IMR-90 (cell line): ENCODE measurements around the gene KLC1. TPM values are rescaled to one million over a fixed set of nuclear protein-coding genes. Genes with fewer than 3 reads are reported as not detected.

Experiments
- ATAC-seq: fragments of 200-7000 bp; cut with Tn5 transposase; 2 replicates; pipeline ENCODE4 v1.9.1; 2020; ENCODE audit warnings: low read depth, mild to moderate bottlenecking, moderate library complexity
- BruUV-seq: library from RNA; stranded (reverse); fragments of 400-500 nt; replicated peaks from 2 replicates; lab custom pipeline; 2021; lab: Mats Ljungman, UMichigan
- CTCF ChIA-PET: fragments of 300-600 bp; formaldehyde crosslinking; extraction: SDS; loops from one replicate; lab custom pipeline; 2021; ENCODE audit warnings: antibody characterized with exemption; lab: Yijun Ruan, JAX
- POLR2A ChIA-PET: fragments of 300-600 bp; sonication (Branson Sonifier 250); formaldehyde crosslinking; loops from one replicate; lab custom pipeline; 2022; ENCODE audit warnings: antibody characterized with exemption; ENCODE audit not compliant: unreplicated experiment; lab: Charles Lee
- DNase-seq: peaks from one replicate; pipeline ENCODE4 v3.0.0; 2013
- H2AFZ ChIP-seq: replicated peaks from 2 replicates; pipeline ENCODE3; 2013; ENCODE audit warnings: low read length, mild to moderate bottlenecking; ENCODE audit not compliant: poor library complexity
- H2AK5ac ChIP-seq: 2 replicates; pipeline ENCODE4 v1.6.1; 2013; ENCODE audit warnings: low read depth, low read length, inconsistent platforms
- H2AK9ac ChIP-seq: replicated peaks from 2 replicates; pipeline ENCODE3; 2013; ENCODE audit warnings: mild to moderate bottlenecking, low read depth, low read length, moderate library complexity; ENCODE audit not compliant: poor library complexity
- H2BK120ac ChIP-seq: 2 replicates; pipeline ENCODE4 v1.6.1; 2013; ENCODE audit warnings: low read depth, low read length, inconsistent platforms
- H2BK15ac ChIP-seq: 3 replicates; pipeline ENCODE4 v1.6.1; 2013; ENCODE audit warnings: low read depth, low read length, inconsistent platforms
- H2BK20ac ChIP-seq: 2 replicates; pipeline ENCODE4 v1.6.1; 2013; ENCODE audit warnings: low read depth, mild to moderate bottlenecking, inconsistent platforms, low read length, moderate library complexity
- H2BK5ac ChIP-seq: 2 replicates; pipeline ENCODE4 v1.6.1; 2013; ENCODE audit warnings: mild to moderate bottlenecking, low read depth, low read length, inconsistent platforms; ENCODE audit not compliant: poor library complexity, severe bottlenecking
- H3K14ac ChIP-seq: replicated peaks from 2 replicates; pipeline ENCODE4 v1.6.1; 2013; ENCODE audit warnings: low read depth, low read length, inconsistent platforms
- H3K18ac ChIP-seq: 2 replicates; pipeline ENCODE4 v1.6.1; 2013; ENCODE audit warnings: low read depth, low read length, control low read depth
- H3K23ac ChIP-seq: 2 replicates; pipeline ENCODE4 v1.6.1; 2013; ENCODE audit warnings: low read depth, low read length, inconsistent platforms
- H3K27ac ChIP-seq: 2 replicates; pipeline ENCODE4 v1.5.1; 2013; ENCODE audit warnings: mild to moderate bottlenecking, control low read depth, low read length; ENCODE audit not compliant: insufficient read depth
- H3K27me3 ChIP-seq: 2 replicates; pipeline ENCODE4 v1.6.1; 2013; ENCODE audit warnings: low read length; ENCODE audit not compliant: control insufficient read depth, insufficient read depth
- H3K36me3 ChIP-seq: 2 replicates; pipeline ENCODE4 v1.6.1; 2013; ENCODE audit warnings: low read length, mixed read lengths; ENCODE audit not compliant: control insufficient read depth, insufficient read depth
- H3K4ac ChIP-seq: 2 replicates; pipeline ENCODE4 v1.6.1; 2013; ENCODE audit warnings: low read depth, low read length, inconsistent platforms
- H3K4me1 ChIP-seq: 2 replicates; pipeline ENCODE4 v1.6.1; 2013; ENCODE audit warnings: low read length, mixed read lengths; ENCODE audit not compliant: control insufficient read depth, insufficient read depth
- H3K4me2 ChIP-seq: 2 replicates; pipeline ENCODE4 v1.6.1; 2013; ENCODE audit warnings: low read depth, mild to moderate bottlenecking, control low read depth, low read length, moderate library complexity
- H3K4me3 ChIP-seq: 2 replicates; pipeline ENCODE4 v1.5.1; 2013; ENCODE audit warnings: low read depth, mild to moderate bottlenecking, control low read depth, low read length, moderate library complexity; ENCODE audit not compliant: insufficient read depth
- H3K56ac ChIP-seq: 2 replicates; pipeline ENCODE4 v1.6.1; 2013; ENCODE audit warnings: low read length, inconsistent platforms; ENCODE audit not compliant: insufficient read depth; ENCODE audit errors: extremely low read depth
- H3K79me1 ChIP-seq, 2 experiments: 2 replicates each; pipeline ENCODE4 v1.6.1; 2013; ENCODE audit warnings: low read length in 2 of 2, inconsistent platforms in 1 of 2, low read depth in 1 of 2
- H3K9ac ChIP-seq: 2 replicates; pipeline ENCODE4 v1.6.1; 2013; ENCODE audit warnings: low read depth, low read length, control low read depth
- H3K9me1 ChIP-seq: 2 replicates; pipeline ENCODE4 v1.6.1; 2013; ENCODE audit warnings: low read length, inconsistent platforms; ENCODE audit not compliant: insufficient read depth
- H3K9me3 ChIP-seq: 2 replicates; pipeline ENCODE4 v1.6.1; 2013; ENCODE audit warnings: low read length; ENCODE audit not compliant: control insufficient read depth, insufficient read depth
- H4K20me1 ChIP-seq: 2 replicates; pipeline ENCODE4 v1.6.1; 2013; ENCODE audit warnings: low read length, inconsistent platforms; ENCODE audit not compliant: insufficient read depth
- H4K5ac ChIP-seq: 2 replicates; pipeline ENCODE4 v1.6.1; 2013; ENCODE audit warnings: mild to moderate bottlenecking, low read depth, low read length, control low read depth
- H4K8ac ChIP-seq, 2 experiments: 2 replicates each; pipeline ENCODE4 v1.6.1; 2013; ENCODE audit warnings: low read depth in 2 of 2, low read length in 2 of 2, control low read depth in 1 of 2, inconsistent platforms in 1 of 2
- H4K91ac ChIP-seq: 2 replicates; pipeline ENCODE4 v1.6.1; 2013; ENCODE audit warnings: low read depth, low read length, inconsistent platforms; ENCODE audit not compliant: insufficient read depth
- BHLHE40 ChIP-seq: fragments of 150-350 bp; IDR thresholded peaks from 2 replicates; pipeline ENCODE4 v1.6.1; 2016; ENCODE audit warnings: mild to moderate bottlenecking, low read depth, low read length
- CEBPB ChIP-seq: IDR thresholded peaks from 2 replicates; pipeline ENCODE4 v1.6.1; 2012; ENCODE audit warnings: low read depth, low read length, improper control_type of control experiment
- FOS ChIP-seq: fragments of 150-350 bp; IDR thresholded peaks from 2 replicates; pipeline ENCODE4 v1.6.1; 2016; ENCODE audit warnings: low read depth, low read length
- MAFK ChIP-seq: IDR thresholded peaks from 2 replicates; pipeline ENCODE4 v1.6.1; 2012; ENCODE audit warnings: low read depth, low read length, improper control_type of control experiment
- MAZ ChIP-seq: IDR thresholded peaks from 2 replicates; pipeline ENCODE4 v1.6.1; 2012; ENCODE audit warnings: low read depth, mild to moderate bottlenecking, low read length, improper control_type of control experiment, moderate library complexity, borderline replicate concordance
- MXI1 ChIP-seq: IDR thresholded peaks from 2 replicates; pipeline ENCODE4 v1.6.1; 2012; ENCODE audit warnings: low read depth, mild to moderate bottlenecking, low read length, moderate library complexity, borderline replicate concordance
- NFE2L2 ChIP-seq: fragments of 150-350 bp; IDR thresholded peaks from 2 replicates; pipeline ENCODE4 v1.6.1; 2016; ENCODE audit warnings: low read depth, mild to moderate bottlenecking, low read length
- POLR2A ChIP-seq: IDR thresholded peaks from 2 replicates; pipeline ENCODE4 v1.6.1; 2012; ENCODE audit warnings: mild to moderate bottlenecking, low read depth, low read length
- RAD21 ChIP-seq: IDR thresholded peaks from 2 replicates; pipeline ENCODE4 v1.6.1; 2012; ENCODE audit warnings: low read length, improper control_type of control experiment
- RCOR1 ChIP-seq: IDR thresholded peaks from 2 replicates; pipeline ENCODE4 v1.6.1; 2012; ENCODE audit warnings: mild to moderate bottlenecking, low read length, improper control_type of control experiment; ENCODE audit not compliant: insufficient replicate concordance
- RFX5 ChIP-seq: IDR thresholded peaks from 2 replicates; pipeline ENCODE4 v1.8.0; 2012; ENCODE audit warnings: low read depth, mild to moderate bottlenecking, low read length, moderate library complexity
- SMC3 ChIP-seq: fragments of 150-350 bp; IDR thresholded peaks from 2 replicates; pipeline ENCODE4 v1.6.1; 2016; ENCODE audit warnings: low read depth, mild to moderate bottlenecking, antibody characterized with exemption, low read length, moderate library complexity
- WGBS, 2 experiments: methylation state at CpG; one replicate each; pipeline versions ENCODE4 v1.1.5 to v1.1.7; 2013; ENCODE audit warnings: missing lambda C conversion rate in 2 of 2; ENCODE audit not compliant: insufficient read length in 1 of 2; ENCODE audit errors: extremely low coverage in 2 of 2; 5-methylcytosine and 5-hydroxymethylcytosine counted together
- dilution Hi-C: fragments of 300-500 bp; cut with HindIII; formaldehyde crosslinking; loops from one replicate; pipeline ENCODE4 v1.14.3; 2018; ENCODE audit warnings: low sequenced_read_pairs; ENCODE audit not compliant: unreplicated experiment
- in situ Hi-C: fragments of 300-500 bp; cut with MboI; formaldehyde crosslinking; loops from 3 replicates; pipeline ENCODE4 v1.14.3; 2019; ENCODE audit warnings: low sequenced_read_pairs, inconsistent platforms, mixed read lengths
- intact Hi-C: fragments of 100-400 bp; cut with micrococcal nuclease; formaldehyde crosslinking; loops from 2 replicates; pipeline ENCODE4 v1.10.0; 2022
- polyA plus RNA-seq, 3 experiments: library from polyadenylated mRNA; depleted of rRNA; stranded (reverse); fragments of >200 nt; gene quantifications; 2 replicates each; pipeline ENCODE4 v1.2.3, GENCODE V29; 2012; ENCODE audit warnings: low replicate concordance in 1 of 3
- total RNA-seq: library from RNA; depleted of rRNA; stranded (reverse); fragments of >200 nt; gene quantifications from 2 replicates; pipeline ENCODE4 v1.2.3, GENCODE V29; 2012
- TF ChIP-seq, protein P1 (sequence below): fragments of 150-350 bp; IDR thresholded peaks from 2 replicates; pipeline ENCODE4 v1.6.1; 2016; ENCODE audit warnings: low read depth, mild to moderate bottlenecking, low read length, moderate library complexity, borderline replicate concordance
- TF ChIP-seq, protein P2 (sequence below): conservative IDR thresholded peaks from 2 replicates; pipeline ENCODE4 v1.5.1; 2012; ENCODE audit warnings: mild to moderate bottlenecking, low read depth, low read length, improper control_type of control experiment
- TF ChIP-seq, protein P3 (sequence below): fragments of 150-350 bp; IDR thresholded peaks from 2 replicates; pipeline ENCODE4 v1.6.1; 2017; ENCODE audit warnings: mild to moderate bottlenecking, antibody characterized with exemption, low read length, low read depth

KLC1 gene
- total and polyA plus RNA-seq, 2 of the 4 experiments (the other 2 are of a cell fraction): 101 to 157 TPM

DNA sequence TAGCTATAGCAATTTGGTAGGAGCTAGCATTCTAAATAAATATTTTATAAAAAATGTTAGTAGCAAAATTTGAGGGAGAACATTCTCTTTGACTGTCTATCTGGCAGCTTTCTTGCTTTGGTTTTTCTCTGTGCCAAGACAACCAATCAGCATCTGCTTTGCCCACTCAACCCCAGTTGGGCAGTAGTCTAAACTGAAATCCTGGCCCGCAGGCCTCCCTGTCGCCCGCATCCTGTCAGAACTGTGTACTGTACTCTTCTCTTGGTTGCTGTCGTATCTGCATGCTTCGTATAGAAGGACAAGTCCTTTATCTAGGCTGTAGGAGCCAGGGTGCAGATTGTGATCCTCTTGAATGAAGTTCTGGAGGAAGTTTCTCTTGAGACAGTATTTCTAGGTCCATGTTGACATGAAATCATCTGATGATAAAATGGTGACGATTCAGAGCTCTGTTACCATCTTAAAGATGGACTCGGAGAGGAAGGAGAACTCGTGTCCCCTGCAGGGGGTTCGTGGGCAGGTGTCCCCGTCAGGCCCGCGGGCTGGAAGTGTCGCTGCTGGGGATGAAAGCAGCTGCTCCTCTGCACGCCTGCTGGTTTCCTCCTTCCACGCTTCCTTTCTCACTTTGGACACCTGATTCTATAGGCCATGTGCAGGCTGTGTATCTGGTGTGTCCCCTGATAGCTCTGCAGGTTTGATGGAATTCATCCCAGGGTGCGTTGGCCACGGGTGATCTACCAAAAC is 51.6 kb downstream of the KLC1 start:
- Histone ChIP-seq H2BK15ac (no peak overlapping the region), H2BK20ac (no peak overlapping the region), H3K27me3 (no peaks in the 10 kb centered on the region), H4K5ac (no peak overlapping the region), H2AK5ac (no peak overlapping the region), H2BK5ac (no peak overlapping the region), H3K18ac (no peak overlapping the region), H3K23ac (no peak overlapping the region), H4K20me1 (peaks cover 27% of the 10 kb centered on the region), H4K8ac (no peak overlapping the region), H3K14ac (no peak overlapping the region), H3K4me2 (no peak overlapping the region), H3K9me3 (no peaks in the 10 kb centered on the region), H3K4ac (no peak overlapping the region), H2AK9ac (no peak overlapping the region), H3K36me3 (peaks cover 70% of the 10 kb centered on the region), H3K79me1 (peaks cover 26 to 55% of the 10 kb centered on the region in 2 experiments), H4K91ac (no peak overlapping the region), H3K4me1 (peaks cover 6% of the 10 kb centered on the region; the same call in 1 of the 2 replicates), H3K56ac (no peak overlapping the region), H2BK120ac (no peak overlapping the region), H2AFZ (no peak overlapping the region), H3K4me3 (no peak overlapping the region), H3K9ac (no peak overlapping the region), H3K27ac (no peak overlapping the region), H3K9me1 (peaks cover 6% of the 10 kb centered on the region; the same call in 1 of the 2 replicates)
- ChIA-PET POLR2A (no interaction called here), CTCF (interaction anchor here (0.6 to 2.0 kb wide), 5 partner anchors 16 to 110 kb away, joined by 3 to 6 read pairs (median 3); no protein-coding TSS in a partner anchor)
- in situ Hi-C loops (loop anchor here (10.0 kb wide), 1 partner anchor 106 kb away; no protein-coding TSS in a partner anchor), dilution Hi-C loops (no loop called here), intact Hi-C loops (no loop called here)
- WGBS, 2 experiments: 91% methylated on average over 4 of the region's 17 CpGs; no CpG with 5 or more reads in 1 of the 2 experiments
- no peak for ATAC-seq
- DNase-seq: no peak
- BruUV-seq: no TSS peak
- TF ChIP-seq POLR2A (no peak), MAZ (no peak), BHLHE40 (no peak), MXI1 (no peak), SMC3 (no peak), RFX5 (no peak), FOS (no peak), CEBPB (no peak), RAD21 (no peak), MAFK (no peak), RCOR1 (no peak), NFE2L2 (no peak)
- TF ChIP-seq, protein P1, sequence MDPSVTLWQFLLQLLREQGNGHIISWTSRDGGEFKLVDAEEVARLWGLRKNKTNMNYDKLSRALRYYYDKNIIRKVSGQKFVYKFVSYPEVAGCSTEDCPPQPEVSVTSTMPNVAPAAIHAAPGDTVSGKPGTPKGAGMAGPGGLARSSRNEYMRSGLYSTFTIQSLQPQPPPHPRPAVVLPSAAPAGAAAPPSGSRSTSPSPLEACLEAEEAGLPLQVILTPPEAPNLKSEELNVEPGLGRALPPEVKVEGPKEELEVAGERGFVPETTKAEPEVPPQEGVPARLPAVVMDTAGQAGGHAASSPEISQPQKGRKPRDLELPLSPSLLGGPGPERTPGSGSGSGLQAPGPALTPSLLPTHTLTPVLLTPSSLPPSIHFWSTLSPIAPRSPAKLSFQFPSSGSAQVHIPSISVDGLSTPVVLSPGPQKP: no peak
- TF ChIP-seq, protein P2, sequence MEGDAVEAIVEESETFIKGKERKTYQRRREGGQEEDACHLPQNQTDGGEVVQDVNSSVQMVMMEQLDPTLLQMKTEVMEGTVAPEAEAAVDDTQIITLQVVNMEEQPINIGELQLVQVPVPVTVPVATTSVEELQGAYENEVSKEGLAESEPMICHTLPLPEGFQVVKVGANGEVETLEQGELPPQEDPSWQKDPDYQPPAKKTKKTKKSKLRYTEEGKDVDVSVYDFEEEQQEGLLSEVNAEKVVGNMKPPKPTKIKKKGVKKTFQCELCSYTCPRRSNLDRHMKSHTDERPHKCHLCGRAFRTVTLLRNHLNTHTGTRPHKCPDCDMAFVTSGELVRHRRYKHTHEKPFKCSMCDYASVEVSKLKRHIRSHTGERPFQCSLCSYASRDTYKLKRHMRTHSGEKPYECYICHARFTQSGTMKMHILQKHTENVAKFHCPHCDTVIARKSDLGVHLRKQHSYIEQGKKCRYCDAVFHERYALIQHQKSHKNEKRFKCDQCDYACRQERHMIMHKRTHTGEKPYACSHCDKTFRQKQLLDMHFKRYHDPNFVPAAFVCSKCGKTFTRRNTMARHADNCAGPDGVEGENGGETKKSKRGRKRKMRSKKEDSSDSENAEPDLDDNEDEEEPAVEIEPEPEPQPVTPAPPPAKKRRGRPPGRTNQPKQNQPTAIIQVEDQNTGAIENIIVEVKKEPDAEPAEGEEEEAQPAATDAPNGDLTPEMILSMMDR: no peak
- TF ChIP-seq, protein P3, sequence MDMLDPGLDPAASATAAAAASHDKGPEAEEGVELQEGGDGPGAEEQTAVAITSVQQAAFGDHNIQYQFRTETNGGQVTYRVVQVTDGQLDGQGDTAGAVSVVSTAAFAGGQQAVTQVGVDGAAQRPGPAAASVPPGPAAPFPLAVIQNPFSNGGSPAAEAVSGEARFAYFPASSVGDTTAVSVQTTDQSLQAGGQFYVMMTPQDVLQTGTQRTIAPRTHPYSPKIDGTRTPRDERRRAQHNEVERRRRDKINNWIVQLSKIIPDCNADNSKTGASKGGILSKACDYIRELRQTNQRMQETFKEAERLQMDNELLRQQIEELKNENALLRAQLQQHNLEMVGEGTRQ: no peak
